ENCODE results near the gene KDM4B. TPM values are rescaled to one million over a fixed set of nuclear protein-coding genes. Genes with fewer than 3 reads are reported as not detected.

KDM4B gene
- total and polyA plus RNA-seq, 2 of the 8 experiments (the other 6 are each of a cell fraction or from before 2014, with no cell fraction given), result 12.0 to 31.9 TPM

- POLR2A ChIA-PET (ENCODE audit: partially characterized antibody), result interaction anchor here (0.6 to 2.5 kb wide), 2 partner anchors 14 to 118 kb away, joined by 3 to 6 read pairs; no protein-coding TSS in a partner anchor
- no peak for FAIRE-seq
- no peak overlapping the region for H3K4me2 ChIP-seq (ENCODE audit: insufficient read depth in 1 of 2, low read depth in 2 of 2, low read length in 2 of 2)
- TF ChIP-seq SP1 (IDR thresholded peaks at IDR 0.05; ENCODE audit: low read depth, low read length), result no peak
- no peak for TF ChIP-seq CREB1 (IDR thresholded peaks at IDR 0.05)
- TF ChIP-seq RNF2 (IDR thresholded peaks at IDR 0.05; ENCODE audit: borderline replicate concordance, low read depth, low read length, missing control alignments, poor library complexity, severe bottlenecking), result no peak
- TF ChIP-seq POU5F1 (IDR thresholded peaks at IDR 0.05; ENCODE audit: low read depth, low read length), result no peak
- TF ChIP-seq RFX5 (IDR thresholded peaks at IDR 0.05; ENCODE audit: borderline replicate concordance, low read depth, low read length), result no peak
- TF ChIP-seq RAD21 (IDR thresholded peaks at IDR 0.05 in 1 of 2, conservative IDR thresholded peaks at IDR 0.05 in 1 of 2; ENCODE audit: low read depth in 2 of 2, low read length in 2 of 2), result no peak
- TF ChIP-seq MAX (IDR thresholded peaks at IDR 0.05), result no peak
- TF ChIP-seq BCL11A (IDR thresholded peaks at IDR 0.05; ENCODE audit: low read depth in 2 of 2, low read length in 2 of 2), result no peak
- TF ChIP-seq JUND (IDR thresholded peaks at IDR 0.05; ENCODE audit: low read length), result no peak
- no peak for TF ChIP-seq USF2 (IDR thresholded peaks at IDR 0.05; ENCODE audit: low read length)
- no peak for TF ChIP-seq SP4 (IDR thresholded peaks at IDR 0.05; ENCODE audit: low read length)
- no peak for TF ChIP-seq EP300 (IDR thresholded peaks at IDR 0.05; ENCODE audit: borderline replicate concordance in 1 of 2, low read depth in 2 of 2, low read length in 2 of 2)
Observed at GRCh38 chr19:4986056-4986455, 17.1 kb downstream of the KDM4B start.

More at GRCh38 chr19:4986056-4986455, 17.1 kb downstream of the KDM4B start:
- Histone ChIP-seq H3K79me2 (ENCODE audit: control insufficient read depth in 1 of 2, insufficient read depth in 2 of 2, low read length in 2 of 2) (peaks cover 0 to 71% of the 10 kb centered on the region in 2 experiments; a peak in 2 of 4 replicates), H3K27me3 (replicated peaks in 1 of 4; ENCODE audit: control insufficient read depth in 3 of 4, extremely low read depth in 1 of 4, insufficient read depth in 3 of 4, low read length in 3 of 4) (no peaks in the 10 kb centered on the region), H4K20me1 (replicated peaks in 1 of 2; ENCODE audit: control insufficient read depth in 1 of 2, insufficient read depth in 2 of 2, low read length in 2 of 2) (peaks cover 24 to 28% of the 10 kb centered on the region in 2 experiments), H3K4ac (replicated peaks; ENCODE audit: insufficient read length, low read depth, low read length) (no peak overlapping the region), H2BK20ac (ENCODE audit: low read length) (no peak overlapping the region), H4K5ac (ENCODE audit: insufficient read length, low read depth, low read length) (no peak overlapping the region), H2BK5ac (ENCODE audit: low read depth, low read length) (no peak overlapping the region; the same call in 1 of the 2 replicates), H3K18ac (ENCODE audit: extremely low read depth, low read length) (no peak overlapping the region), H2AK5ac (ENCODE audit: low read depth, low read length) (no peak overlapping the region), H2BK12ac (ENCODE audit: low read depth, low read length) (no peak overlapping the region), H3K4me3 (ENCODE audit: extremely low read depth in 1 of 4, insufficient read depth in 2 of 4, low read depth in 3 of 4, low read length in 4 of 4) (no peak overlapping the region), H2BK15ac (ENCODE audit: low read length) (no peak overlapping the region), H3K9me3 (ENCODE audit: insufficient read depth in 2 of 2, low read depth in 1 of 2, low read length in 1 of 2) (no peaks in the 10 kb centered on the region), H3K79me1 (ENCODE audit: low read depth, low read length) (peaks cover 16% of the 10 kb centered on the region), H2BK120ac (replicated peaks; ENCODE audit: low read depth, low read length) (no peak overlapping the region), H2AFZ (ENCODE audit: low read length) (no peak overlapping the region), H3K4me1 (replicated peaks in 1 of 4; ENCODE audit: control insufficient read depth in 3 of 4, insufficient read depth in 4 of 4, low read length in 3 of 4) (peaks cover 0 to 7% (median 3%) of the 10 kb centered on the region in 4 experiments; a peak in 4 of 7 replicates), H3K23me2 (ENCODE audit: low read depth, low read length) (no peaks in the 10 kb centered on the region), H3K27ac (ENCODE audit: low read depth, low read length) (no peak overlapping the region), H4K91ac (replicated peaks; ENCODE audit: insufficient read length, low read length) (no peak overlapping the region), H4K8ac (ENCODE audit: extremely low read depth, insufficient read depth, low read length) (peak overlapping the region; percentile 92; the same call in 1 of the 2 replicates), H3K14ac (ENCODE audit: insufficient read length) (no peak overlapping the region), H3K36me3 (ENCODE audit: control insufficient read depth in 2 of 4, insufficient read depth in 4 of 4, low read length in 3 of 4) (no peaks in the 10 kb centered on the region), H3K9ac (replicated peaks in 1 of 4; ENCODE audit: extremely low read depth in 1 of 4, low read depth in 3 of 4, low read length in 3 of 4) (no peak overlapping the region), H3K23ac (ENCODE audit: insufficient read length) (no peak overlapping the region), H3K56ac (replicated peaks; ENCODE audit: insufficient read length, low read depth, low read length) (no peak overlapping the region)
- CTCF ChIA-PET (ENCODE audit: partially characterized antibody), result interaction anchor here (0.6 to 4.6 kb wide), 13 partner anchors 10 to 340 kb away, joined by 3 to 32 read pairs (median 4); no protein-coding TSS in a partner anchor
- WGBS, 2 experiments (ENCODE audit: extremely low coverage in 1 of 2, insufficient coverage in 1 of 2, insufficient read length in 1 of 2, insufficient replicate concordance in 2 of 2, low coverage in 1 of 2, low lambda C conversion rate in 2 of 2, missing lambda C conversion rate in 1 of 2), result 89% methylated on average over 19 of the region's 19 CpGs; no CpG with 5 or more reads in 1 of the 2 experiments
- DNase-seq (ENCODE audit: low read depth in 1 of 2, low spot score in 2 of 2), result no peak
